HepG2 (cell line): ENCODE results near the gene CCDC57. TPM values are rescaled to one million over a fixed set of nuclear protein-coding genes. Genes with fewer than 3 reads are reported as not detected.

Experiments used
- ARID4A ChIP-seq: sonication (generic); formaldehyde crosslinking; IDR thresholded peaks from 2 replicates; pipeline ENCODE4 v1.5.0; 2020; ENCODE audit warnings: mild to moderate bottlenecking, missing genetic modification reagents, borderline replicate concordance
- ATF7-NPFF ChIP-seq: sonication (generic); formaldehyde crosslinking; IDR thresholded peaks from 2 replicates; pipeline ENCODE4 v1.8.1; 2023; ENCODE audit warnings: mild to moderate bottlenecking, low read depth, missing genetic modification reagents, moderate library complexity
- ELK4 ChIP-seq: sonication (generic); formaldehyde crosslinking; IDR thresholded peaks from 2 replicates; pipeline ENCODE4 v1.9.0; 2021; ENCODE audit warnings: missing genetic modification reagents, borderline replicate concordance
- HDAC1 ChIP-seq: sonication (generic); formaldehyde crosslinking; IDR thresholded peaks from 2 replicates; pipeline ENCODE4 v1.5.1; 2020; ENCODE audit warnings: mild to moderate bottlenecking, missing genetic modification reagents
- HNF4G ChIP-seq, 2 experiments: sonication (generic) in 1 of 2; formaldehyde crosslinking in 1 of 2; IDR thresholded peaks; 2 replicates each; pipeline versions ENCODE4 v1.4.0 to v1.6.1; 2011 to 2020; ENCODE audit warnings: borderline replicate concordance in 2 of 2, low read depth in 2 of 2, mild to moderate bottlenecking in 2 of 2, low read length in 1 of 2, missing genetic modification reagents in 1 of 2, moderate library complexity in 1 of 2
- KDM6A ChIP-seq: IDR thresholded peaks from 2 replicates; pipeline ENCODE4 v1.6.1; 2016; ENCODE audit warnings: low read depth
- REL ChIP-seq: sonication (generic); formaldehyde crosslinking; conservative IDR thresholded peaks from 2 replicates; pipeline ENCODE4 v1.8.0; 2022; ENCODE audit warnings: mild to moderate bottlenecking, missing genetic modification reagents, moderate library complexity
- SIN3A ChIP-seq: IDR thresholded peaks from 2 replicates; pipeline ENCODE4 v1.6.1; 2011; ENCODE audit warnings: low read depth, mild to moderate bottlenecking, control low read depth, low read length, borderline replicate concordance
- XRCC5 ChIP-seq: fragments of 200-400 bp; formaldehyde crosslinking; optimal IDR thresholded peaks from 2 replicates; pipeline ENCODE3; 2017; ENCODE audit warnings: mild to moderate bottlenecking, low read length
- ZFP41 ChIP-seq: sonication (generic); formaldehyde crosslinking; IDR thresholded peaks from 2 replicates; pipeline ENCODE4 v1.4.0; 2020; ENCODE audit warnings: mild to moderate bottlenecking, missing genetic modification reagents, borderline replicate concordance
- ZNF256 ChIP-seq: sonication (generic); formaldehyde crosslinking; conservative IDR thresholded peaks from 2 replicates; pipeline ENCODE4 v1.4.0; 2020; ENCODE audit warnings: missing genetic modification reagents
- ZNF605 ChIP-seq: sonication (generic); formaldehyde crosslinking; IDR thresholded peaks from 2 replicates; pipeline ENCODE4 v1.8.0; 2022; ENCODE audit warnings: mild to moderate bottlenecking, missing genetic modification reagents
- polyA plus RNA-seq, 8 experiments: library from polyadenylated mRNA; depleted of rRNA in 3 of 8; stranded (reverse) in 7 of 8; unstranded in 1 of 8; fragments of >200 nt; fragmentation: Illumina TruSeq in 4 of 8; extraction: Trizol in 4 of 8; gene quantifications; 2 replicates each; pipeline versions ENCODE4 v1.2.1 to v1.2.3, GENCODE V29; 2011 to 2016; ENCODE audit warnings: low read depth in 4 of 8, missing spikeins in 1 of 8, mixed read lengths in 1 of 8; ENCODE audit not compliant: insufficient read depth in 1 of 8
- total RNA-seq, 5 experiments: library from RNA; depleted of rRNA; stranded (reverse); fragments of >200 nt; fragmentation: Illumina TruSeq; extraction: Trizol; gene quantifications; 2 replicates each; pipeline ENCODE4 v1.2.3, GENCODE V29; 2016; ENCODE audit warnings: low read depth in 1 of 5
- TF ChIP-seq, protein P1 (sequence below): sonication (generic); formaldehyde crosslinking; IDR thresholded peaks from 2 replicates; pipeline ENCODE4 v1.5.1; 2020; ENCODE audit warnings: mild to moderate bottlenecking, missing genetic modification reagents, moderate library complexity
- TF ChIP-seq, protein P2 (sequence below): sonication (generic); formaldehyde crosslinking; IDR thresholded peaks from 2 replicates; pipeline ENCODE4 v1.5.1; 2020; ENCODE audit warnings: mild to moderate bottlenecking, missing genetic modification reagents

CCDC57 gene
- total and polyA plus RNA-seq, 2 of the 13 experiments (the other 11 are each of a cell fraction or from before 2014, with no cell fraction given) = 59.3 to 59.9 TPM

DNA sequence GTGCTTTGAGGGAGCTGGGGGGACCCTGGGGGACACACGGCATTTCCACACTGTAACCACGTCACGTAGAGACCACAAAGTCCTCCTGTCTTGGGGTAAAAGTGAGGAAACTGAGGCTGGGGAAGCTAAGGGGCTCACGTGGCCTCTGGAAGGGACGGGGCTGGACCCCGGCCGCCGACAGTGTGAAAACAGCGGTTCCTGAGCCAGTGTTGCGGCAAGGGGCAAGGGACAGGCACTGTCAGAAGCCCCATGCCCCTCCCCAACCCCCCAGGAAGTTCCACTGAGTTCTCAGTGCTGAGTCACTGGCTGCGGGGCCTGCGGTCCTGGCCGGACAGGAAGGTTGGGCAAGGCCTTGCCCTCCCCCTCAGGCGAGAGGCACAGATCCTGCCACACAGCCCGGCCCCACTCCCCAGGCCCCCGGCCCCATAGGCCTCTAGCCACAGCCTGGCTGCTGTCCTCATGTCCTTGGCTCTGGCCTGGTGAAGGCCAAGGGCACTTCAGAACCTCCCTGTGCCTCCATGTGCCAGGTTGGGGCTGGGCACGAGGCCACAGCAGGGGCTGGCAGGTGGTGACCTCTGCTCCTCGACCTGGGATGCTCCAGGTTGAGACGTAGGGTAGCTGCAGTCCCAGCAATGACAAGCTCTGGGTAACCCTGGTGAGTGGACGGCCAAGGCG lies 5.0 kb upstream of the CCDC57 start (continued):
- TF ChIP-seq SIN3A (0 out of 2 replicates have a peak, but pooled peaks have one; percentile 20), ARID4A (CRISPR knock-in tag) (peak; percentile 62), XRCC5 (no peak), ATF7-NPFF (CRISPR knock-in tag) (no peak; the same call in none of the 2 replicates), REL (peak; percentile 67; the same call in 1 of the 2 replicates), ZNF605 (CRISPR knock-in tag) (no peak), HDAC1 (CRISPR knock-in tag) (peak; percentile 55), ZNF256 (CRISPR knock-in tag) (peak; percentile 67; the same call in 1 of the 2 replicates), ELK4 (CRISPR knock-in tag) (peak; percentile 64; the same call in 1 of the 2 replicates), HNF4G (IDR thresholded peaks at IDR 0.05; ENCODE audit: borderline replicate concordance, low read depth, low read length) (peak; percentile 31; the same call in 1 of the 2 replicates), HNF4G (CRISPR knock-in tag; IDR thresholded peaks at IDR 0.05; ENCODE audit: borderline replicate concordance, low read depth) (no peak), KDM6A (0 out of 2 replicates have a peak, but pooled peaks have one; percentile 46), ZFP41 (CRISPR knock-in tag) (0 out of 2 replicates have a peak, but pooled peaks have one; percentile 47)
- TF ChIP-seq, protein P1, sequence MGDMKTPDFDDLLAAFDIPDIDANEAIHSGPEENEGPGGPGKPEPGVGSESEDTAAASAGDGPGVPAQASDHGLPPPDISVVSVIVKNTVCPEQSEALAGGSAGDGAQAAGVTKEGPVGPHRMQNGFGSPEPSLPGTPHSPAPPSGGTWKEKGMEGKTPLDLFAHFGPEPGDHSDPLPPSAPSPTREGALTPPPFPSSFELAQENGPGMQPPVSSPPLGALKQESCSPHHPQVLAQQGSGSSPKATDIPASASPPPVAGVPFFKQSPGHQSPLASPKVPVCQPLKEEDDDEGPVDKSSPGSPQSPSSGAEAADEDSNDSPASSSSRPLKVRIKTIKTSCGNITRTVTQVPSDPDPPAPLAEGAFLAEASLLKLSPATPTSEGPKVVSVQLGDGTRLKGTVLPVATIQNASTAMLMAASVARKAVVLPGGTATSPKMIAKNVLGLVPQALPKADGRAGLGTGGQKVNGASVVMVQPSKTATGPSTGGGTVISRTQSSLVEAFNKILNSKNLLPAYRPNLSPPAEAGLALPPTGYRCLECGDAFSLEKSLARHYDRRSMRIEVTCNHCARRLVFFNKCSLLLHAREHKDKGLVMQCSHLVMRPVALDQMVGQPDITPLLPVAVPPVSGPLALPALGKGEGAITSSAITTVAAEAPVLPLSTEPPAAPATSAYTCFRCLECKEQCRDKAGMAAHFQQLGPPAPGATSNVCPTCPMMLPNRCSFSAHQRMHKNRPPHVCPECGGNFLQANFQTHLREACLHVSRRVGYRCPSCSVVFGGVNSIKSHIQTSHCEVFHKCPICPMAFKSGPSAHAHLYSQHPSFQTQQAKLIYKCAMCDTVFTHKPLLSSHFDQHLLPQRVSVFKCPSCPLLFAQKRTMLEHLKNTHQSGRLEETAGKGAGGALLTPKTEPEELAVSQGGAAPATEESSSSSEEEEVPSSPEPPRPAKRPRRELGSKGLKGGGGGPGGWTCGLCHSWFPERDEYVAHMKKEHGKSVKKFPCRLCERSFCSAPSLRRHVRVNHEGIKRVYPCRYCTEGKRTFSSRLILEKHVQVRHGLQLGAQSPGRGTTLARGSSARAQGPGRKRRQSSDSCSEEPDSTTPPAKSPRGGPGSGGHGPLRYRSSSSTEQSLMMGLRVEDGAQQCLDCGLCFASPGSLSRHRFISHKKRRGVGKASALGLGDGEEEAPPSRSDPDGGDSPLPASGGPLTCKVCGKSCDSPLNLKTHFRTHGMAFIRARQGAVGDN (CRISPR knock-in tag) = peak; percentile 91
- TF ChIP-seq, protein P2, sequence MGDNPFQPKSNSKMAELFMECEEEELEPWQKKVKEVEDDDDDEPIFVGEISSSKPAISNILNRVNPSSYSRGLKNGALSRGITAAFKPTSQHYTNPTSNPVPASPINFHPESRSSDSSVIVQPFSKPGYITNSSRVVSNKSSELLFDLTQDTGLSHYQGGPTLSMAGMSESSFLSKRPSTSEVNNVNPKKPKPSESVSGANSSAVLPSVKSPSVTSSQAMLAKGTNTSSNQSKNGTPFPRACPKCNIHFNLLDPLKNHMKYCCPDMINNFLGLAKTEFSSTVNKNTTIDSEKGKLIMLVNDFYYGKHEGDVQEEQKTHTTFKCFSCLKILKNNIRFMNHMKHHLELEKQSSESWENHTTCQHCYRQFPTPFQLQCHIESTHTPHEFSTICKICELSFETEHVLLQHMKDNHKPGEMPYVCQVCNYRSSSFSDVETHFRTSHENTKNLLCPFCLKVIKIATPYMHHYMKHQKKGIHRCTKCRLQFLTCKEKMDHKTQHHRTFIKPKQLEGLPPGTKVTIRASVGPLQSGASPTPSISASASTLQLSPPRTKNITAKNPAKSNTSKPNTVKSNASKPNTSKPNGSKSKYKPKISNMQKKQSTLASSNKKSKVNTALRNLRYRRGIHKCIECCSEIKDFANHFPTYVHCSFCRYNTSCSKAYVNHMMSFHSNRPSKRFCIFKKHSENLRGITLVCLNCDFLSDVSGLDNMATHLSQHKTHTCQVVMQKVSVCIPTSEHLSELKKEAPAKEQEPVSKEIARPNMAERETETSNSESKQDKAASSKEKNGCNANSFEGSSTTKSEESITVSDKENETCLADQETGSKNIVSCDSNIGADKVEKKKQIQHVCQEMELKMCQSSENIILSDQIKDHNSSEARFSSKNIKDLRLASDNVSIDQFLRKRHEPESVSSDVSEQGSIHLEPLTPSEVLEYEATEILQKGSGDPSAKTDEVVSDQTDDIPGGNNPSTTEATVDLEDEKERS (CRISPR knock-in tag) = no peak
